HG03108 (cell line): ENCODE results near the gene GPRIN1.
"Not testable (repeated sequence)": the region's sequence is repeated elsewhere in the genome, so short reads cannot be mapped to it uniquely, and the experiment has no call there.

Source experiments
- ATAC-seq: cut with Tn5 transposase; IDR thresholded peaks from one replicate; pipeline ENCODE4 v1.9.1; 2021; ENCODE audit warnings: moderate library complexity; ENCODE audit not compliant: unreplicated experiment

The GPRIN1 gene

DNA sequence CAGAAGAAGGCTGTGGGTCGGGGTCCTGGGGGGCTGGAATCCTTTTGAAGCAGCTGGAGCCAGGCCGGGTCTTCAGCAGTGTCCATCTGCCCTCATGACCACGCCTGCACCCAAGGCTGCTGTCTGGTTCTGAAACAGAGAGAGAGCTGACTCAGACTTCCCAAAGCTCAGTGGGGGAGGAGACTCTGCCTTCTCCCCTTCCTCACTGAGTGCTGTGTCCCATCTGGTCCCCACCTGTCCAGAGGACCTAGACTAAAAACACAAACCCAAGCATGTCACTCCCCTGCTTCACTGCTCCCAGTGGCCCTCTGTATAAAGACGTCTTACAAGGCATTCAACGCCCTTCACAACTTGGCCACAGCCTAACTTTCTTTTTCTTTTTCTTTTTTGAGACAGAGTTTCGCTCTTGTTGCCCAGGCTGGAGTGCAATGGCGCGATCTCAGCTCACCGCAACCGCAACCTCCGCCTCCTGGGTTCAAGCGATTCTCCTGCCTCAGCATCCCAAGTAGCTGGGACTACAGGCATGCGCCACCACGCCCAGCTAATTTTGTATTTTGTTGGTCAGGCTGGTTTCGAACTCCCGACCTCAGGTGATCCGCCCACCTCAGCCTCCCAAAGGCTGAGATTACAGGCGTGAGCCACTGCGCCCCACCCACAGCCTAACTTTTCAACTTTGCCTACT is 10.1 kb downstream of the GPRIN1 start:
- not testable (repeated sequence) for ATAC-seq

GRCh38 chr5:176597417-176598389 is 12.3 kb downstream of the GPRIN1 start:
- ATAC-seq, result no peak

- ATAC-seq, result no peak
These were observed 13.1 kb downstream of the GPRIN1 start for GRCh38 chr5:176596689-176597416.

DNA sequence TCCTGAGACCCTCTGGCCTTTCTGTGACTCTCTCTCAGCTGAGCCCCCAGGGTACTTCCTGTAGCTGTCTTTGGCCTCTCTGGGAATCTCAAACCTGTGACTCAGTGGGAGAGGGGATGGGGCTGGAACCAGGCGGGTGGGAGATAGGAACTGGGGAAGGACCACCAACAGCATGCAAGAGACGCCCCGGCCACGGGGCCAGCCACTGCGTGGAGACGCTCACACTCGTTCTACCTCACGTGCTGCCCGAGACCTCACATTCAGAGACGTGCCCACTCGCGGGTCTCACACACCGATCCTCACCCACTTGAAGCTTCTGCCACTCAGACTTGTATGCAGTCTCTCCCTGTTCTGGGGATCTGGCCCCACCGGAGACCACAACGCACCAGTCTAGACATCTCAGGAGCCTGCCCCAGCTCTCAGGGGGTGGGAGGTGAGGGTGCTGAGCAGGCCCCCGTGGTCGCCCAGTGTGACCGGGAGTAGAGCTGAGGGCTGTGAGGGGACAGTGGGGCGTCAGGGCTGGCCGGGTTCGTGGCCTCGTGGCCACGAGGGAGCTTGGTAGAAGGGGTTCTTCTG is 13.8 kb downstream of the GPRIN1 start:
- no peak for ATAC-seq

DNA sequence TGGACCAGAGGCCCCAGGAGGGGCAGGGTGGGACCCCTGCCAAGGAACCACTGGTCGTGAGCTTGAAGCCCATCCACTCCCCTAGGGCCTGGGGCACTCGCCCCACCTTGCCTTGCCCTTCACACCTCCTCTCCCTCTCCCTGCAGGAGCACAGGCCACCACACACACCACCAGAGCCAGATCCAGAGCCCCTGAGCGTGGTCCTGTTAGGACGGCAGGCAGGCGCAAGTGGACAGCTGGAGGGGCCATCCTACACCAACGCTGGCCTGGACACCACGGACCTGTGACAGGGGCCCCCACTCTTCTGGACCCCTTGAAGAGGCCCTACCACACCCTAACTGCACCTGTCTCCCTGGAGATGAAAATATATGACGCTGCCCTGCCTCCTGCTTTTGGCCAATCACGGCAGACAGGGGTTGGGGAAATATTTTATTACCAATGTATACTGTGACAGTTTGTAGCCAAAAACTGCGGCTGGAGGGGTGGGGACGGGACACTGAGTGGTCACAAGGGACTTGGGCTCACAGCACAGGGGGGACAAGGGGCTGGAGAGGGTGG is 14.5 kb downstream of the GPRIN1 start:
- ATAC-seq, result no peak

GRCh38 chr5:176594554-176594953 is 15.4 kb downstream of the GPRIN1 start:
- ATAC-seq, result no peak

DNA sequence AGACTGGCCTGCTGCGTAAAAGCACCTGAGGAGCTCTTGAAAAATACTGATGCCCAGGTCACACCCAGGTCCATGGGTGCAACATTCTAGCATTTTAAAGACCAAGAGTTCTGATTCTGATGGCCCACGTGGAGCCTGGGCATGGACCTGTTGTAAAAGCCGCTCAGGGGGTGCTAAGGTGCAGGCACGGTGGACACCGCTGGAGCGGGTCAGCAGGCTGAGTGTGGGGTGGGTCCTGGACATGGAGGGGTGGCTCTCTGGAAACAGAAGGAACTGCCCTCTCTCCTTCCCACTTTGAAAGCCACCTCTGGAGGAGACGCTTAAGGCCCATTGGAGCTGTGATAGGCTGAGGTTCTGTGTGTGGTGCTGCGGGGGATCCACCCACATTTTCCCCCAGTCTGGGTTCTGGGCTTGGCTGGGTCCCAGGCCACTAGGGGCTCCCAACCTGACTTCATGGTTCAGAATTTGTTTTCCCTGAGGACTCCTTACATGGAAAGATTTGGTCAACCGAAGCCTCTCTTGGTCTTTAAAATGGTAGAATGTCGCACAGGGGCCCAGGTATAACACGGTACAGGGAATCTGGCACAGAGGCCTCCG is 16.6 kb downstream of the GPRIN1 start:
- no peak for ATAC-seq

GRCh38 chr5:176592573-176592972 is 17.4 kb downstream of the GPRIN1 start:
- no peak for ATAC-seq

DNA sequence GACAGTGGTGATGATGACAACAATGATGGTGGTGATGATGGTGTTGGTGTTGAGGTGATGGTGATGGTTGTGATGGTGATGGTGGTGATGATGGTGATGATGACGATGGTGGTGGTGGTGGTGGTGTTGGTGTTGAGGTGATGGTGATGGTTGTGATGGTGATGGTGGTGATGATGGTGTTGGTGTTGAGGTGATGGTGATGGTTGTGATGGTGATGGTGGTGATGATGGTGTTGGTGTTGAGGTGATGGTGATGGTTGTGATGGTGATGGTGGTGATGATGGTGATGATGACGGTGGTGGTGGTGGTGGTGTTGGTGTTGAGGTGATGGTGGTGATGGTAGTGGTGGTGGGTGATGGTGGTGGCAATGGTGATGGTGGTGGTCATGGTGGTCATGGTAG is 18.3 kb downstream of the GPRIN1 start:
- not testable (repeated sequence) for ATAC-seq

DNA sequence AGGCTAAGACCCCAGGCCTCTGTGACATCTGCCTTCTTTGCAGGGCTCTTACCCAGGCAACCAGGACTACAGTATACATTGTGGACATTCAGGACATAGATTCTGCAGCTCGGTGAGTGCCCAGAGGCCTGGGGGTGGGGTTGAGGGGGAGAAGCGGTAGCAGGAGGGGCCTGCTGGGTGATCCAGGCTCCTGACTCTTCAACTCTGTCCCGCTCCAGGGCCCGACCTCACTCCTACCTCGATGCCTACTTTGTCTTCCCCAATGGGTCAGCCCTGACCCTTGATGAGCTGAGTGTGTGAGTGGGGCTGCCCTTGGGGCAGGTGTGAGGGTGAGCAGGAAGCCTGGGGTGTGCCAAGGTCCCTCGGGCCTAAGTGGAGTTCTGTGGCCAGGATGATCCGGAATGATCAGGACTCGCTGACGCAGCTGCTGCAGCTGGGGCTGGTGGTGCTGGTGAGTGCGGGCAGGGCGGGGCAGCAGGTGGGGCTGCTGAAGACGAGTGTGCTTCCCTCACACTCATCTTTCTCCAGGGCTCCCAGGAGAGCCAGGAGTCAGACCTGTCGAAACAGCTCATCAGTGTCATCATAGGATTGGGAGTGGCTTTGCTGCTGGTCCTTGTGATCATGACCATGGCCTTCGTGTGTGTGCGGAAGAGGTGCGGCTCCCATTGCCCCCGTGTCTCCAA is 19.8 kb downstream of the GPRIN1 start:
- no peak for ATAC-seq

- ATAC-seq, result no peak
These were observed 20.8 kb downstream of the GPRIN1 start for GRCh38 chr5:176589039-176589769.

DNA sequence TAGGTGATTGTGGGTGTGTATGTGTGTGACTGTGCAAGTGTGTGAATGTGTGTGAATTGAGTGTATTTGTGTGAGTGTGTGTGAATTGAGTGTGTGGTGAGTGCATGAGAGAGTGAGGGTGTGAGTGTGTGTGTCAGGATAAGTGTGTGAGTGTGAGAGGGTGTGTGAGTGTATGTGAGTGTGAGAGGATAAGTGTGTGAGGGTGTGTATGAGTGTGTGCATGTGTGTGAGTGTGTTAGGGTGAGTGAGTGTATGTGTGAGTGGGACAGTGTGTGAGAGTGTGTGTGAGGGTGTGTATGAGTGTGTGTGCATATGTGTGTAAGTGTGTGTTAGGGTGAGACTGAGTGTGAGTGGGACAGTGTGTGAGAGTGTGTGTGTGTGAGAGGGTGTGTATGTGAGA is 21.7 kb downstream of the GPRIN1 start:
- no peak for ATAC-seq

GRCh38 chr5:176587398-176587797 is 22.6 kb downstream of the GPRIN1 start:
- ATAC-seq, result no peak

DNA sequence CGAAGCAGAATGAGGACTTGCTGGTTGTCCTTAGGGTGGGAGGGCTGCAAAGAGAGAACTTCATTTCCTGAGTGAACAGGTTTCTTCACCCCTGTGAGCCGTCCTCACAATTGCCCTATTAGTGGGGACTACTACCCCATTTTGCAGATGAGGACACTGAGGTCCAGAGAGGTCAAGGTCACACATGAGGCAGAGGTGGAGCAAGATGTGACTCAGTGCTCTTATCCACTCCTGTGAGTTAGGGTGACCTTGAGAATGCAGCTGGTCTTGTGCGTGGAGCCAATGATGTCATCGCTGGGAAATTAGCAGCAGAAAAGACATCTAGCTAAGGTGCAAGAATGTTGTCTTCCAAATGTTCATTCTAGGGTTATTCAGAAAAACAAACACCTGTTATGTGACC is 26.9 kb downstream of the GPRIN1 start:
- ATAC-seq, result no peak

GRCh38 chr5:176581361-176581760 is 28.6 kb downstream of the GPRIN1 start:
- ATAC-seq, result no peak

DNA sequence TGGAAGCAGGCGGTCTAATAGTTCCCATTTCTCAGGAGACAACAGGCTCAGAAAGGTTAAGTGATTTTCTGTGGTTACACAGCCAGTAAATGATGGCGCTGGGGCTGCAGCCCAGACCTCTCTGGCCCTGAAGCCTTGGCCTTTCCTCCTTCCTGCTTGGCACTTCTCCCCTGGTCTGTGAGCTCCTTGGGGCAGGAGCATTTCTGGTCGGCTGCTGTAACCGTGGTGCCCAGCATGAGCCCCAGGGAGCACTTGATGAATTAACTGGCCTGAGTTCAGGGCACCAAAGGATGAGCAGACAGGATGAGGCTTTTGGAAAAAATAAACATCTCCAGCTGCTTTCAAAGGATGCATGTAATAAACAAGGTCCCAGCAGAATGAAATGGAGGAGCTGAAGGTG is 30.6 kb downstream of the GPRIN1 start:
- ATAC-seq, result no peak

DNA sequence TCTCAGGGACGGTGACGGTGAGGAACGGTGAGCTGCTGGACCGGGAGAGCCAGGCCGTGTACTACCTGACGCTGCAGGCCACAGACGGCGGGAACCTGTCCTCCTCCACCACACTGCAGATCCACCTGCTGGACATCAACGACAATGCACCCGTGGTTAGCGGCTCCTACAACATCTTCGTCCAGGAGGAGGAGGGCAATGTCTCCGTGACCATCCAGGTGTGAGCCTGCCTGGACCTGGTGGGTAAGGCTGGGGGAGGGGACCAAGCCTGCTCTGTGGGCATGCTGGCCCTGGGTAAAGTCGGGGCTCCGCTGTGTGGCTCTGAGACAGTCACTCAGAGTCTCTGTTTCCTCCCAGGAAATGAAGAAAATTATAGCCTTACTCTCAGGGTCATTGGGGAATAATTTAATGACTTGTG is 31.6 kb downstream of the GPRIN1 start:
- ATAC-seq, result no peak

DNA sequence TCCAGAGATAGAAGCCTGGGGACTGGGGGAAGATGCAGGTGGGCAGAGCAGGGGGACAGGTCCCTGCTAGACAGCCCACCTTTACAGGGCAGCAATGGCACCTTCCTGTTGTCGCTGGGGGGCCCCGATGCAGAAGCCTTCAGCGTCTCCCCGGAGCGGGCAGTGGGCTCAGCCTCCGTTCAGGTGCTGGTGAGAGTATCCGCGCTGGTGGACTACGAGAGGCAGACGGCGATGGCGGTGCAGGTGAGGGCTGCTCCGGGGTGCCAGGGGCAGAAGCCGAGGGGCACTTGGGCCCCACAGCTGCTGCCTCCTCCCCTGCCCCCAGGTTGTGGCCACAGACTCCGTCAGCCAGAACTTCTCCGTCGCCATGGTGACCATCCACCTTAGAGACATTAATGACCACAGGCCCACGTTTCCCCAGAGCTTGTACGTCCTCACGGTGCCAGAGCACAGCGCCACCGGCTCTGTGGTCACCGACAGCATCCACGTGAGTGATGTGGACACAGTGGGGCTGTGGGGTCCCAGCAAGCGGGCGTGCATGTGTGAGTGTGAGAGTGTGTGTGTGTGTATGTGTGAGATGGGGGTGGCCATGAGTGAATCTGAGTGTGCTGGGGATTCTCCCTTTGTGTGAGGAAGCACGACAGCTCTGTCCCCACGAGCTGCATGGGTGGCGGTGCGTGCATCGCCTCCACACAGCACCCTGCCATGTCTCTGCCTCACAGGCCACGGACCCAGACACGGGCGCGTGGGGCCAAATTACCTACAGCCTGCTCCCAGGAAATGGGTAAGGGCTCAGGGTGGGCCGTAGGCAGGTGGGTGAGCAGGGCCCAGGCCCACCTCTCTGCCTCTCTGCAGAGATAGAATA is 32.4 kb downstream of the GPRIN1 start:
- no peak for ATAC-seq
